Measurements from ENCODE around the gene SGCA. TPM values are rescaled to one million over a fixed set of nuclear protein-coding genes. Genes with fewer than 3 reads are reported as not detected.
A peak's percentile ranks its signal among the peaks of the same experiment; 100 is the strongest.

SGCA gene
- total and polyA plus RNA-seq, 2 of the 13 experiments (the other 11 are each of a cell fraction or from before 2014, with no cell fraction given): not detected

GRCh38 chr17:50149417-50150353 lies 16.1 kb upstream of the SGCA start (continued):
- TF ChIP-seq AFF4 (CRISPR knock-in tag; IDR thresholded peaks at IDR 0.05): no peak
- no peak for TF ChIP-seq ATF6 (CRISPR knock-in tag; conservative IDR thresholded peaks at IDR 0.05)
- TF ChIP-seq KAT2B (IDR thresholded peaks at IDR 0.05; ENCODE audit: borderline replicate concordance, low read depth, low read length): no peak
- no peak for TF ChIP-seq ZNF484 (CRISPR knock-in tag; IDR thresholded peaks at IDR 0.05; ENCODE audit: borderline replicate concordance, low read depth)
- TF ChIP-seq TSC22D2 (CRISPR knock-in tag; IDR thresholded peaks at IDR 0.05; ENCODE audit: borderline replicate concordance): no peak
- no peak; the same call in 1 of the 2 replicates for TF ChIP-seq SNAPC2 (CRISPR knock-in tag; IDR thresholded peaks at IDR 0.05)
- 0 out of 2 replicates have a peak, but pooled peaks have one; percentile 88 for TF ChIP-seq ZNF235 (CRISPR knock-in tag; IDR thresholded peaks at IDR 0.05; ENCODE audit: borderline replicate concordance)
- TF ChIP-seq, protein P1, sequence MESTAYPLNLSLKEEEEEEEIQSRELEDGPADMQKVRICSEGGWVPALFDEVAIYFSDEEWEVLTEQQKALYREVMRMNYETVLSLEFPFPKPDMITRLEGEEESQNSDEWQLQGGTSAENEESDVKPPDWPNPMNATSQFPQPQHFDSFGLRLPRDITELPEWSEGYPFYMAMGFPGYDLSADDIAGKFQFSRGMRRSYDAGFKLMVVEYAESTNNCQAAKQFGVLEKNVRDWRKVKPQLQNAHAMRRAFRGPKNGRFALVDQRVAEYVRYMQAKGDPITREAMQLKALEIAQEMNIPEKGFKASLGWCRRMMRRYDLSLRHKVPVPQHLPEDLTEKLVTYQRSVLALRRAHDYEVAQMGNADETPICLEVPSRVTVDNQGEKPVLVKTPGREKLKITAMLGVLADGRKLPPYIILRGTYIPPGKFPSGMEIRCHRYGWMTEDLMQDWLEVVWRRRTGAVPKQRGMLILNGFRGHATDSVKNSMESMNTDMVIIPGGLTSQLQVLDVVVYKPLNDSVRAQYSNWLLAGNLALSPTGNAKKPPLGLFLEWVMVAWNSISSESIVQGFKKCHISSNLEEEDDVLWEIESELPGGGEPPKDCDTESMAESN (CRISPR knock-in tag; conservative IDR thresholded peaks at IDR 0.05): no peak
- 0 out of 2 replicates have a peak, but pooled peaks have one; percentile 19 for TF ChIP-seq ZNF616 (CRISPR knock-in tag; IDR thresholded peaks at IDR 0.05; ENCODE audit: low read depth)
- no peak for TF ChIP-seq NFE2L2 (IDR thresholded peaks at IDR 0.05; ENCODE audit: low read length)
- no peak for TF ChIP-seq ZNF570 (CRISPR knock-in tag; IDR thresholded peaks at IDR 0.05; ENCODE audit: borderline replicate concordance)
- TF ChIP-seq FOXK2 (IDR thresholded peaks at IDR 0.05): no peak
- TF ChIP-seq ARID2 (CRISPR knock-in tag; IDR thresholded peaks at IDR 0.05; ENCODE audit: borderline replicate concordance): no peak
- no peak for TF ChIP-seq FOXK1 (CRISPR knock-in tag; IDR thresholded peaks at IDR 0.05; ENCODE audit: borderline replicate concordance, low read depth)
- no peak for TF ChIP-seq CREM (IDR thresholded peaks at IDR 0.05)
- no peak for TF ChIP-seq CREM (CRISPR knock-in tag; IDR thresholded peaks at IDR 0.05)
- TF ChIP-seq ARNTL (CRISPR knock-in tag; IDR thresholded peaks at IDR 0.05): no peak
- TF ChIP-seq ZNF234 (CRISPR knock-in tag; conservative IDR thresholded peaks at IDR 0.05): 0 out of 2 replicates have a peak, but pooled peaks have one; percentile 81
- TF ChIP-seq ZNF724P (CRISPR knock-in tag; IDR thresholded peaks at IDR 0.05; ENCODE audit: borderline replicate concordance): peak; percentile 36; the same call in 1 of the 2 replicates
- no peak for TF ChIP-seq MTF2 (CRISPR knock-in tag; IDR thresholded peaks at IDR 0.05; ENCODE audit: borderline replicate concordance)
- no peak; the same call in 1 of the 2 replicates for TF ChIP-seq AKAP8 (CRISPR knock-in tag; IDR thresholded peaks at IDR 0.05)
- TF ChIP-seq ZNF83 (CRISPR knock-in tag; IDR thresholded peaks at IDR 0.05; ENCODE audit: borderline replicate concordance): 0 out of 2 replicates have a peak, but pooled peaks have one; percentile 38
